Measurements from ENCODE around the gene MNAT1. TPM values are rescaled to one million over a fixed set of nuclear protein-coding genes. Genes with fewer than 3 reads are reported as not detected.

The MNAT1 gene
- total RNA-seq, 1 donor from 2014 or later = 55.1 TPM

Other genes with a start within 250 kb of the MNAT1 start
- gene C14orf39, start 248.7 kb upstream of the MNAT1 start, total RNA-seq = not detected
- gene SIX6, start 225.6 kb upstream of the MNAT1 start, total RNA-seq = not detected
- 1.7 TPM for gene SIX1, start 85.3 kb upstream of the MNAT1 start, total RNA-seq
- 7.3 TPM for gene SIX4, start 10.4 kb upstream of the MNAT1 start, total RNA-seq
- 21.8 TPM for gene TRMT5, start 246.3 kb downstream of the MNAT1 start, total RNA-seq
- 18.3 TPM for gene SLC38A6, start 246.5 kb downstream of the MNAT1 start, total RNA-seq